ENCODE data around the gene SLC22A23.

The SLC22A23 gene

DNA sequence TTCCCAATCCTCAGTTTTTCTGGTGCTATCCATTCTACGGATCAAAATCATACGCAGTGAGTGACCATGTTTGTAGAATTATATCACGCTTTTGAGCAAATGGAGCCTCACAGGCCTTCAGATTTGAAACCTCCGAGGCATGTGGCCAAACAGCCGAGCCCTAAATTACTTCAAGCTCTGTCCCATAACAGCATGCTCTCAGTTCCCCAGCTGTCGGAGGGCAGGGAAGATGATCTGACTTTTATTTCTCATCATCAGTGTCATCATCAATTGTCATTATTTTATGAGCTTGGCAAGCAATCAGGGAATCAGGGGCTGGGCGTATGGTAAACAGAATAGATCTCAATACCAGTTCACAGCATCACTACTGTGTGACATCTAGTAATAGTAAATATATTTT lies 124.9 kb downstream of the SLC22A23 start:
- DNase-seq (ENCODE audit: low spot score) = no peak

DNA sequence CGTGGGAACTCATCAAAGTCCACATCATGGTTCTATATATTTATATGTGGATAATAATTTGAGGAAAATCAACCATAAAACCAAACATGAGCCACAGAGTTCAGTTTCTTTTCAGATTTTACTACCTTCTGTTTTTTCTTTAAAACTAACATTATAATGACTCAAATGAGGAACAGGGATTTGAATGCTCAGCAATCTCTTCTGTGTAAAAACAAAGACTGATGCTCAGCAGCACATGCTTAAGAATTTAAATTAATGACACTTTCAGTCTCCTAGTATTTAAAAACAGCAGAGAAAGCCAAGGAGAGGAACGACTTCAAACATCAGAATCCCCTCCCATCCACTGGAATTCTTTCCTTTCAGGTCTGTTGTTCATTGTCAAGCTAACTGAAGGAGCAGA lies 125.4 kb downstream of the SLC22A23 start:
- DNase-seq (ENCODE audit: low spot score) = no peak

DNA sequence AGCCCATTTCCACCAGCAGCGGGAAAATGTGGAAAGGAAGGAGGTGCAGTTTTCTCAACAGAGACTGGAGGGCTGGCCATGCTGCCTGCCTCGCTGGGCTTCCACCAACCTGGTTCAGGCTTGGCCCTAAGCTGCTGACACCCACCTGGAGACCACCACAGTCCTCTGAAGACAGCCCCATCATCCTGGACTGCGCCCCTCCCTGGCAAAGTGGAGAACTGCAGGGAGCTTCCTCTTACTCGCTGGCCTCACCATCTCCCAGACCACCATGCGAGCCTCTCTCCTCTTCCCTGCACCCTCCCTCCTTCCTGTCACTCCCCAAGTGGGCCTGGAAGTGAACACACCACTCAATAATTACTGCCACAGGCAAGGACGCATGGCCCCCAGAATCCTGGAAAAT lies 126.7 kb downstream of the SLC22A23 start:
- no peak for DNase-seq (ENCODE audit: low spot score)

DNA sequence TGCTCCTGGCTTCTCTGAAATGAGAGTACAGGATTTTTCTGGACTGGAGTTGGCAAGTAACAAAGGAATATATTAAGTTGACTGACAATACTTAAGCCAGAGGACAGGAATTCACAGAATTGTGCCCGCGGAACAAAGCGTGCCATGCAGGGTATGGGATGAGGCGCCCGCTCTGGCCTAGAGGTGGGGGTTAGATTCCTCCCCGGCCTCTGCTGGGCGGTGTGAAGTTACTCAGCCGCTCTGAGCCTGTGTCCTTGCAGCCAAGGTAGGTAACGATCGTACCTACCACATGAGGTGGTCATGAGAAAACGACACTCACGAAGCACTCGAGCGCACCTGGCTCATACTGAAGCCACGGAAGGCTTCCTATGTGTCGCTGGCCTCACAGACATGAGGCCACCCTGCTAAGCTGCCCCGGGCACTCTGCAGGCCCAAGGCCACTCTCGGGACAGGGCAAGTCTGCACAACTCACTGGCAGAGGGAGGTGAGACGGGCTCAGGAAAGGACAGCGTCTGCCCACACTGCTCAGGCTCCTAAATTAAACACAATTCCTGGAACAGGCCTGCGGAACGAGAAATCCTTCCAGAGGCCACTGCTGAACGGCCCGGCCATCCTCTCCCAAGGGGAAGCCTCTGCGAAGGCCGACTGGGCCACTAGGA lies 127.3 kb downstream of the SLC22A23 start:
- no peak for DNase-seq (ENCODE audit: low spot score)

DNA sequence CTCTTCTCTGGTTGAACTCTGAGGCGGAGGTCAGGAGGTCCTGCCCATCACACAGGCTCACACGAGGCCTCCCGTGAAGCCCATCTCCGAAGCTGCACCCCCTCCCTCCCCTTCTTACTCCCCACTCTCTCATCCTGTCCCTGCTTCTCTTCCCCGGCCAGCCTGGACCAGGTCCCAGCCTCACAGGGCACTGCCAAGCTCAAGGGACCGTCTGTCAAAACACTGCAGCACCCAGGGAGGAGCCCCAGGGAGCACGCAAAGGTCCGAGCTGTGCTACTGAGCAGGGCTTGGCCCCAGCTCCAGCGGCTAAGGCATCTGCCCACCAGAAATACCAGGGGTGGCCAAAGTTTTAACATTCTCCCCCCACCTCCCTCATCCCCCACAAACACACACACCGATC lies 128.1 kb downstream of the SLC22A23 start:
- no peak for DNase-seq (ENCODE audit: low spot score)

DNA sequence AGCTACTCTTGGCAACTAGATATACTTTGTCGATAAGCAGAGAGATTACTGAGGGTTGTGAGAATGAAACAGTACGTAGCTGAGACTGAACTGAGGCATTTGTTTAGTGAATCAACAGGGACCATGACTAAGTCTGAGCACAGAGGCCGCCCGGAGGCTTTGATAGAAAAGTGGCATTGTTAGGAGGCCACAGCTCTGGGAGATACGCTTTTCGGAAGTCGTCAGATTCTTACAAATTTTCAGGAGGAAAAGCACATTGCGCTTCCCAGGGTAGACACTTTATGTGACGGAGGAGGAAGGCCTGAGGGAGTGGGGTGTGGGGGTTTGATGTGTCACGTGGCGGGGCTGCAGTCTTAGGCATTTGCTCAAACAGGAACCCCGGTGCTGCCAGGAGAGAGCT lies 128.7 kb downstream of the SLC22A23 start:
- no peak for DNase-seq (ENCODE audit: low spot score)

DNA sequence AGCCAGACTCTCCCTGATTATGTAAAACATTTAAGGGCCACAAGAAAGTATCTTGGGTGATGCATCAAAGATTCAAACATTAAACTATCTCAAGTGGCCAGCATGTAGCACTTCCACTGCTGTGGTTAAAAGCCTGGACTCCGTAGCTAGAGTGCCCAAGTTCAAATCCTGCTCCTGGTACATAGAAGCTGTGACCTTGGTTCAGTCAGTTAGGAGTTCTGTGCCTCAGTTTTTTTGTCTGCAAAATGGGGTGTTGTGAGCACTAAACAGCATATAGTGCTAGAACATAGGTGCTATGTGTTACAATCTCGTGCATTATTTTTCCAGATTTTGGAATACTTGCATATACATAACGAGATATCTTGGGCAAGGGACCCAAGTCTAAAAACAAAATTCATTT lies 129.4 kb downstream of the SLC22A23 start:
- no peak for DNase-seq (ENCODE audit: low spot score)

DNA sequence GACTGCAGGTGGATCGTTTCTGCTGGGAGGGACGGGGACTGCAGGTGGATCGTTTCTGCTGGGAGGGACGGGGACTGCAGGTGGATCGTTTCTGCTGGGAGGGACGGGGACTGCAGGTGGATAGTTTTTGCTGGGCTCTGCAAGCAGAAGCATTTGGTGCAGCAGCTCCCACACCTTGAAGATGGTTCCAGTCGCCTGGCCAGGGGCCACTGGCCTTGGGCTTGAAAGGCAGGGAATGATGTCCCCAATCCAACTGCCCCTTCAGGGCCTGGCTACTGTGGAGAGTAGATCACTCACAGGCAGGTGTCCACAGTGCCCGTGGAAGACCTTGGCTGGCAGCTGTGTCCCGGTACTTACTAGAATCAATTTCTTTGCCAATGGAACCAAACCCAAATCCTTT lies 129.9 kb downstream of the SLC22A23 start:
- DNase-seq (ENCODE audit: low spot score) = no peak

DNA sequence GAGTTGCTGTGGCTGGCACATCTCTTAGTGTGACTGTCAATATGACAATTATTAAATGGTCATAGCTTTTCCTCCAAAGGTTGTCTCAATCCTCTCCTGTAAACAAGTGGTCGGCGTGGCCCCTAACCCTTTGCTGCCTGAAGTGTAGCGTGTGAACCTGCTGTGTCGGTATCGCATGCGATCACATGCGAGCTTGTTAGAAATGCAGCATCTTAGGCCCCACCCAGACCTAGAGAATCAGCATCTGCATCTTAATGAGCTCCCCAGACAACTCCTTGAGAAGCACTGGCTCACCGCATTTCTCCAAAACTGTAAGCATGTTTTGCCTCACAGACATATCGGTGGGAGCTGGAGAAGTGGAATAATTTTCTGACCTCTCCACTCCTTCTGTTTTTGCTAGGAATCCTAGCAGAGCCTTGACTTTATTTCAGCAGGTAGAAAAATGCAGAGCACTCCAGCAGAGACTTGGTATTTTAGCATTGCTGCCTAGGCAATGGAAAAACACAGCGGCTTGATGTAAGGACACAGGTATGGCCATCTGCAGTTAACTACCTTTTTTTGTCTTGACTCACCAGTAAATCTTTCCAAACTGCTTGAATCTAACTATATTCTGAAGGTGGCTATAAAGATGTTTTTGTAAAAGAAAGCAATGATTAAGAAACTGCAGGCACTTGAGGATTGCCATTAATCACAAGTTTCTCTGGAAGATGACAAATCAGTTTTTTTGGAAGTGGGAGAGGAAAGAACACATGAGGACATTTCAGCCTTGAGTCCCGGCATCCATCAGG lies 130.5 kb downstream of the SLC22A23 start:
- DNase-seq (ENCODE audit: low spot score) = no peak

DNA sequence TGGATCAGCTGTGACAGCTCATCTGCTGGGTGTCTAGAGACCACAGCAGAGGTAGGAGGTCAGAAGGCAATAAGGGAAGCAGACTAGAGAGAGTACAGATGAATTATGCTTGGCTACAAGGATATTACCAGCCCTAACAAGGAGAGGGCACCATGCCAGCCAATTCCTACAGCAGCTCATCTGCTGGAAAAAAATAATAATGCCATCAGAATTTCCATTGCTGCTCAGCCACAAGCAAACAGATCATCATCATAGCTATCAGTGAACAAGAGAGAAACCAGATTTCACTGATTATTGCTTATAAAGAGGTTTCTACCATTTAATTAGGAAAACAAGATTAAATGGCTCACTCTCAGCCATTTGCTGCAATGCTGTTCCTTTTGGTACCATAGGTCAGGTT lies 131.6 kb downstream of the SLC22A23 start:
- DNase-seq (ENCODE audit: low spot score) = peak; percentile 42

DNA sequence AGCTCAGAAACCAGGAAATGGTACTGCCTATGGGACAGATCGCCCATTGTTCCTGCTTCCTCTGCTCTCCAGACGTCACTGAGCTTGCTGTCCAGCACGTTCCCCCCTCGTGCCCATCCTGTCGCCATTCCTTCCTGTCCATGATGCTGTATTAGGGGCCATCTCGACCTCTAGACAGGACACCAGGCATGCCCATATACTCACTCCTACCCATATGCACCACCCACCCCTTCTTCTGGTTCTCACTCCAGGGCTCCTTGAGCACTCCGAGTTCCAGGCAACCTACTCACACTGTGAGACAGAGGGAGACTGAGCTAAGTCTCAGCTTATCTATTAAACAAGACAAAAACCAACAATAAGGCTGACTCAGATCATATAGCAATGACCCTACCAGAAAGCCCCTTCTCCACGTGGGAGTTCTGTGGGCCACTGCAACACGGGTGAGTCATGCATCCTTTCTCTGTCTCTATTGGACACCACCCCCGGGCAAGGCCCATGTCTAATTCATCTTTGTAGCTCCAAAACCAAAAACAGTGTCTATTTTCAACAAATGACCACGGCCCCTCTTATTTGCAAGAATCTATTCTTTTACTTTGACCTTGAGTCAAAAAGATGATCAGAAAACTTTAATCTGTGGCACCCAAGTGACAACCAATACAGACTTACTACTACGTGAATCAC lies 132.4 kb downstream of the SLC22A23 start:
- peak; percentile 84 for DNase-seq (ENCODE audit: low spot score)

DNA sequence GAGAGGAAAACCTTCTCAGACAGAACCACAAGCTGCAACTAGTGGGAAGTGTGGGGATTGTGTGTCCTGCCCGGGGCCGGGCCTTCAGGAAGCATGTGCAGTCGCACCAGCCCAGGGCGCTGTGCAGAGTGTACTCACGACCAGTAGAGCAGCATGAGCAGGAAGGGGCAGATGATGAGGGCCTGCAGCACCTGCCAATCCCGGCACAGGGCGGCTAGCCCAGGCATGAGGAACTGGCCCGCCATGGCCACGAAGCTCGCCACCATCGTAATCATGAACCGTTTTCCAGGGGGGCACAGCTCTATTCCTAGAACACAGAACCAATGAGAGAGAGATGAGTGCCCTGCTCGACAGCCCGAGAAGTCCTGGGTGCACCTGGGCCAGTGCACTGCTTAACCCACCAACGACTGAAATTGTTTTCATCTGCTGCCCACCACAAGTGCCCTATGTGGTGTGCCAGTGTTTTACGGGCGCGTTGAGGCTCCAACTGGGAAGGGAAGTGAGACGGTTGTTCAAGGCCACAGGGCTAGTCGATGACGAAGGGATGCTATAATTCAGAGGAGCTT lies 133.1 kb downstream of the SLC22A23 start:
- no peak for DNase-seq (ENCODE audit: low spot score)

DNA sequence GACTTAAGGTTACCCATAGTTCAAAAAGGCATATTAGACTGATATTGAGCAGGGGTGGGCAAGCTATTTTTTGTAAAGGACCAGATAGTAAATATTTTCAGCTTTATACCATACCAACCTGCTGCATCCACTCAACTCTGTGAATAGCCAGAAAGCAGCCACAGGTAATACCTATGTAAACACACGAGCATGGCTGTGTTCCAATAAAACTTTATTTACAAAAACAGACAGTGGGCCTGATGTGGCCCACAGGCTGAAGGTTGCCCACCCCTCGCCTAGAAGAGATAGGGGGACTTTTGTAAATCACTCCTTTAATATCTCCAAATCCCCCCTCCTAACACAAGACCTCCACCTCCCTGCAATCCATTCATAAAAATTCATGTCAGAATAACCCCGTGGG lies 133.7 kb downstream of the SLC22A23 start:
- DNase-seq (ENCODE audit: low spot score) = no peak

DNA sequence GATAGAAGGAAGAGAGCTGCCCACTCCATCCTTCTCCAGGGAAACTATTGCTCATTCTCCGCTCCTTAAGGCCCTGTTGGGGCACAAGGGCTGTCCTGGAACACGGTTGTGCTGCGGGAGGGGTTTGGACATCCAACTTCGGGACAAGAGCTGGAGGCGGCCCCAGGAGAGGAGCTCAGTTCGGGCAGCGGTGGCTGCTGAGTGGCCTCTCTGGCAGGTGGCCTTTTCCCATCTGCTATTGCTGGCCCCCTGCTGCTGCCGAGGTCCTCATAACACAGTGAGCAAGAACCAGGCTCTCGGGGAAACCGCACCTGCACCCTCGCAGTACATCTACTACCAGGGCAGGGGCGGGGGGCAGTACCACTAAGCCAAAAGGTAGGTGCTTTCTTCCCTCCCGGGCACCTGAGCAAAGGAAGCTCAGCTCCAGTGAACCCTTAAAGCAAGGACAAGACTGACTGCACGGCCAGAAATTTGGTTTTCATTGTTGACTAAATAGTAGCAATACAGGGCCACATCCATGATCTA lies 134.4 kb downstream of the SLC22A23 start:
- DNase-seq (ENCODE audit: low spot score) = no peak

DNA sequence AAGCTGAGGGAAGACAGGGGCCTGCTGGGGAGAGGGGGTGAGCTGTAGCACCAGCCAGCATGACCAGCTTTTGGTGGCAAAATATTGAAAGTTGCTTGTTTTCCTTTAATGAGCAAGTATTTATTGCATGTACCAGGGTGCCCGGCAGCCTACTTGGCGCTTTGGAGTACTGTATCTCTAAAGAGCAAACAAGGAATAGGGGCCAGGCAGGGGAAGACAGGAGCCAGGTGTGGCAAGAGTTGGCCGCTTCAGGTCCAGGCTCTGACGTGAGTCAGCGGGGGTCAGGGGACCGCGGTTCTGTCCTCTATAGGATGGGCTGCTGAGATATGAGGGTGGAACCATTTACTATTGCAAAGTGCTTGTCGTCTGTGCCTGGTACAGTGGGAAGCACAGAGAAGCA lies 135.0 kb downstream of the SLC22A23 start:
- no peak for DNase-seq (ENCODE audit: low spot score)

DNA sequence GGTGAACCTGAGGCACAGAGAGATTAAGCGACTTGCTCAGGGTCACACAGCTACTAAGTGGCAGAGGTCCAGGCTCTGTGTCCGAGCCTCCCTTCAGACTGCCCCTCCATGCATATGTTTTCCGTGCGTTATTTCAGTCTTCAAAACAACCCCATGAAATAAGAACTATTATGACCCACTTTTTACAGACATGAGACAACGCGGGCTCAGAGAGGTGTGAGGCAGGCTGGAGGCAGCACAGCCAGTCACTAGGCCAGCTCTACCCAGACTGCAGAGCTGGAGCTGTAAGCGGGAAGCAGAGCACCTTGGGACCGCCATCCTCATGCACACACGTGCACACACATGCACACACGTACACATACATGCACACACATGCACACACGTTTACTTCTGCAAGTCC lies 135.8 kb downstream of the SLC22A23 start:
- DNase-seq (ENCODE audit: low spot score) = no peak

DNA sequence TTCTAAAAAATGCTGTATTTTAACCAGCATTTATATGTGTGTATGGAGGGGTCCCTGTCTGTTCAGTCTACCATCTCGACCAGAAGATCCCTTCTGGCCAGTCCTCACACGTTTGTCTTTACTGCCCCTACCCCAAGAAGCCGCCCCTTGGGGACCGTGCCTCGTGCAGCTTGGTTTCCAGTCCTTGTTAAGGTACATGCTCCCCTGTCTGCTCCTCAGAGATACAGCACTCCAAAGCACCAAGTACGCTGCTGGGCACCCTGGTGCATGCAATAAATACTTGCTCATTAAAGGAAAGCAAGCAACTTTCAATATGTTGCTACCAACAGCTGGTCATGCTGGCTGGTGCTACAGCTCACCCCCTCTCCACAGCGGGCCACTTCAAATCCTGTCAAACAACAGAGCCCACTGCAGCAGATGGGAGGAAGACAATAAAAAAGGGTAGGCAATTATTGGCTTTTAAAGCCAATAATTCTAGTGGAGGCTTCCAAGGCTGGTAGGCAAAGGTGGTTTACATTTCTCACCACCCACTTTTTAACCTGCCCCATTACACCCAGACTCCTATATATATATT lies 136.5 kb downstream of the SLC22A23 start:
- DNase-seq (ENCODE audit: low spot score) = no peak

DNA sequence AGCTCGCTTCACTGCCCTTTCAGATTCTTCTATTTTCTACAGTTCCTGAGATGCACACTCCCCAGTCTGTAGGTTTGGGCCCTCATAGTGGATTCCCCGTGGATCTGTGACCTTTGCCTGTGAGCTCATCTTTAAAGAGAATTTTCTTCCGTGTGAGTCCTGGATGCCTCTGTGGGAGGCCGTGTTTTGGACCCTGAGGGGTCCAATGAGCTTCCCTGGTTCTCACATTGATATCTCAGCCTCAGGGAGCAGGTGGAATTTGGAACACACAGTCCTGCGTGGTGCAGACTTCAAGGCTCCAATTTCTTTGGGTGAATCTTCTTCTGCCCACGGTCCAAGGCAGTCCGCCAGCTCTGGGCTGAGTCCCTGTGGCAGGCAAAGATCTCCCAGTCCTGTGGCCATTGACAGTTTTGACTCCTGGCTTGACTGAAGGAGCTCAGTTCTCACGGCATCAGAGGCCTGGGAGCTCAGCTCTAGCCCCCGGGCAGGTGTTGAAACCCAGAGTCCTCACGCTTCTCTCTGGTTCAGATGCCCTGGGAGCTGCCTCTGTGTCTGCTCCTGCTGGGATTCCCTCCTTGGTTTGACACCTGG lies 137.1 kb downstream of the SLC22A23 start:
- no peak for DNase-seq (ENCODE audit: low spot score)

DNA sequence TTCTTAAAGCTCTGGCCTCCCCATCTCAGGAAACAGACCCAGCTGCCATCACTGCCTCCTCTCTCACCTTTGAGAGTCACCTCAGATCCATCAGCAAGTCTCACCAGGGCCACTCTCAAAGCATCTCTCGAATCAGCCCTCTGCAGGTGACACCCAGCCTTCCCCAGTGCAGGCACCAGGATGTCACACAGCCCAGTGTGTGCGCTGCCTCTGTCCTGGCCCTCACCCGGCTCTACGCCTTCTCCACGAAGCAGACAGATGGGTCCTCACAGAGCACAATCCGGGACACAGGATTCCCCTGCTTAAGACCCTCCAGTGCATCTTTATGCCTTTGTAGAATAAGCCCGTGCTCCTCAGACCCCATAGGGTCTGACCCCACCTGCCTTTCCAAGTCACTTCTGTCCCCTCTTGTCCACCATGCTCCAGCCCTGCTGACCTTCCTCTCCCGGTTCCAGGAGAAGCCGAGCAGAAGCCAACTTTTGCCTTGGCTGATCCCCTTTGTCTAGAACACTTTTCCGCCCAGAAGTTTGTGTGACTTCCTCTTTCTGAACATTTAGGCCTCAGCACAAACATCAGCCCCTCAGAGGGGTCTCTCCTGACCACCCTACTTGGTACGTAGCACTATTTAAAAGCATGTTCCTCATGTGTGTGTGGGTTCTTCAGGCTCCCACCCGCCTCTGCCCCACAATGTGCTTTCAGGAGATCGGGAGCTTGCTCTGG lies 137.9 kb downstream of the SLC22A23 start:
- no peak for DNase-seq (ENCODE audit: low spot score)

DNA sequence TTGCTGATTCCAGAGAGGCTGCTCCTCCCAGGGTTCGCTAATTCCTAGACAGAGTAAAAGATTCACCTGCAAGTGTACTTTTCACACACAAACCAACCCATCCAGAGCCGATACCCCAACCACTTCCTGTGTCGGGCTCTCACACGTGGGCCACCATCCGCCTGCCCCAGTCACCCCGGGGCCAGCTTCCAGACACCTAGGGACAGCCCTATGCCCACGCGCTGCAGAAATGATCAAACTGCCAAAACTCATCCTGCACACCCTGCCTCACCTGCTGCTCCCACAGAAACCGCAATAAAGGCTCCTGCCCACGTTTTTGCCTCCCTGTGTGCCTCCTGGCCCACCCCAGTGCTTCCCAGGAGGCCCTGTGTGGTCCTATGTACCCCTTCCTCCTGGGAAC lies 138.6 kb downstream of the SLC22A23 start:
- no peak for DNase-seq (ENCODE audit: low spot score)

DNA sequence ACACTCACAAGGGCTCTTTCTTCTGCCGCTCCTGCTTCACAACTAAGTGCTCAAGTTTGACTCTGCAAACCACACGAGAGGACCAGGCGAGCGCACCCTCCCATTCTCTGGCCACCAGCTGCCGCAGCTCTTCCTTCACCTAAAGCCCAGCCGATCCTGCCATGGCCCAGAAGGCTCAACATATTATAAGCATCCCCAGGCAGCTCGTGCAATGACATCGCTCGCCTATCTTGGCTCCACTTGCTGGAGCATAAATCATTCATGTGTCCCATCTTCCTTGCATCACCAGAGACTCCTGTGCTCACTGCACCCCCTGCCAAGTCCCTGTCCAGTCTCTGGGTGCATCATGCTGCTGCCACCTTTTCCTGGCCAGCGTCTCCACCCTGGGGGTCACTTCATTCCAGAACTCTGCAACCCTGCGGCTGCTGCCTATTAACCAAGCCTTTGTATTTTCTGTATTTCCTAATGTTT lies 139.1 kb downstream of the SLC22A23 start:
- DNase-seq (ENCODE audit: low spot score) = no peak

Data from GM03348 (cell line).